PC-9 (cell line): Measurements from ENCODE around the gene STYXL2. TPM values are rescaled to one million over a fixed set of nuclear protein-coding genes. Genes with fewer than 3 reads are reported as not detected.

Experiments
- BruUV-seq: library from RNA; stranded (reverse); fragments of 400-500 nt; replicated peaks from 2 replicates; lab custom pipeline; 2021; lab: Mats Ljungman, UMichigan
- CTCF ChIA-PET: fragments of 300-600 bp; sonication (Branson Sonifier 250); formaldehyde crosslinking; loops from one replicate; lab custom pipeline; 2022; ENCODE audit warnings: antibody characterized with exemption; lab: Charles Lee
- POLR2A ChIA-PET: fragments of 300-600 bp; sonication (Branson Sonifier 250); formaldehyde crosslinking; loops from one replicate; lab custom pipeline; 2022; ENCODE audit warnings: antibody characterized with exemption; ENCODE audit not compliant: unreplicated experiment; lab: Charles Lee
- DNase-seq, 2 experiments: peaks; one replicate each; pipeline versions ENCODE4 v3.0.0 to v3.0.0-alpha.2; 2015 to 2022; ENCODE audit warnings: mixed read lengths in 1 of 2
- H2AFZ ChIP-seq: fragments of 200-600 bp; sonication (generic); 2 replicates; pipeline ENCODE4 v1.8.1; 2017; ENCODE audit warnings: antibody characterized with exemption
- H3F3A ChIP-seq: fragments of 200-600 bp; sonication (generic); 2 replicates; pipeline ENCODE4 v1.8.1; 2017; ENCODE audit warnings: antibody characterized with exemption, mild to moderate bottlenecking, low read depth; ENCODE audit not compliant: insufficient read depth
- H3K27ac ChIP-seq: fragments of 200-600 bp; sonication (generic); 2 replicates; pipeline ENCODE4 v1.6.1; 2016; ENCODE audit warnings: mixed run types
- H3K27me3 ChIP-seq: fragments of 200-600 bp; sonication (generic); 2 replicates; pipeline ENCODE4 v1.6.1; 2016; ENCODE audit warnings: low read depth, mixed run types; ENCODE audit not compliant: insufficient read depth
- H3K36me3 ChIP-seq: fragments of 200-600 bp; sonication (generic); 2 replicates; pipeline ENCODE4 v1.6.1; 2016; ENCODE audit warnings: low read depth, mixed run types
- H3K4me1 ChIP-seq: fragments of 200-600 bp; sonication (generic); replicated peaks from 2 replicates; pipeline ENCODE4 v1.6.1; 2016; ENCODE audit warnings: mixed run types; ENCODE audit not compliant: insufficient read depth
- H3K4me2 ChIP-seq: fragments of 200-600 bp; sonication (generic); 2 replicates; pipeline ENCODE4 v1.6.1; 2017; ENCODE audit warnings: mixed run types
- H3K4me3 ChIP-seq: fragments of 200-600 bp; sonication (generic); 2 replicates; pipeline ENCODE4 v1.6.1; 2016; ENCODE audit warnings: mixed run types
- H3K79me2 ChIP-seq: fragments of 200-600 bp; sonication (generic); 2 replicates; pipeline ENCODE4 v1.6.1; 2017; ENCODE audit warnings: low read depth, mixed run types
- H3K9me2 ChIP-seq: fragments of 200-600 bp; sonication (generic); 2 replicates; pipeline ENCODE4 v1.8.1; 2017; ENCODE audit warnings: mild to moderate bottlenecking; ENCODE audit not compliant: insufficient read depth
- H3K9me3 ChIP-seq: fragments of 200-600 bp; sonication (generic); 2 replicates; pipeline ENCODE4 v1.8.1; 2016; ENCODE audit warnings: low read depth; ENCODE audit not compliant: insufficient read depth
- H4K20me1 ChIP-seq: fragments of 200-600 bp; sonication (generic); 2 replicates; pipeline ENCODE4 v1.8.1; 2017; ENCODE audit not compliant: insufficient read depth
- CTCF ChIP-seq: fragments of 200-600 bp; sonication (generic); conservative IDR thresholded peaks from 2 replicates; pipeline ENCODE4 v1.6.1; 2017; ENCODE audit warnings: mixed run types, antibody characterized with exemption, mild to moderate bottlenecking, moderate library complexity
- EZH2 ChIP-seq: fragments of 200-600 bp; sonication (generic); IDR thresholded peaks from 2 replicates; pipeline ENCODE4 v1.8.0; 2017; ENCODE audit warnings: antibody characterized with exemption, low read depth
- intact Hi-C: fragments of 100-400 bp; cut with micrococcal nuclease; formaldehyde crosslinking; loops from one replicate; pipeline ENCODE4 v1.10.0; 2022; ENCODE audit not compliant: unreplicated experiment
- total RNA-seq: library from RNA; stranded (reverse); gene quantifications from 2 replicates; pipeline ENCODE4 v1.2.3, GENCODE V29; 2021

Gene STYXL2
- total RNA-seq, 1 experiment from 2014 or later, result not detected

GRCh38 chr1:167121375-167122120 is 27.7 kb downstream of the STYXL2 start:
- intact Hi-C loops, result loop anchor here (1.0 to 10.0 kb wide), 4 partner anchors 39 to 267 kb away; partner anchors contain the start of gene POU2F1
- CTCF ChIA-PET, result interaction anchor here (2.1 kb wide), 1 partner anchor 99 kb away, joined by 11 read pairs; the partner anchor contains the start of gene POU2F1
- peak overlapping the region; percentile 93 for H2AFZ ChIP-seq

GRCh38 chr1:167122121-167122480 is 28.2 kb downstream of the STYXL2 start:
- Histone ChIP-seq H4K20me1 (no peaks in the 10 kb centered on the region), H3K27me3 (no peaks in the 10 kb centered on the region), H3K27ac (peak overlapping the region; percentile 59), H3K4me1 (peaks cover 18% of the 10 kb centered on the region; the same call in 1 of the 2 replicates), H3K4me3 (0 out of 2 replicates have a peak overlapping the region, but pooled peaks have one; percentile 91), H2AFZ (peak overlapping the region; percentile 93; the same call in 1 of the 2 replicates), H3K79me2 (no peaks in the 10 kb centered on the region), H3K36me3 (no peaks in the 10 kb centered on the region), H3K4me2 (peak overlapping the region; percentile 93), H3K9me3 (no peaks in the 10 kb centered on the region), H3K9me2 (no peaks in the 10 kb centered on the region), H3F3A (peaks cover 16% of the 10 kb centered on the region; the same call in 1 of the 2 replicates)
- ChIA-PET CTCF (interaction anchor here (2.1 kb wide), 1 partner anchor 98 kb away, joined by 11 read pairs; the partner anchor contains the start of gene POU2F1), POLR2A (no interaction called here)
- no TSS peak for BruUV-seq
- no peak for DNase-seq
- intact Hi-C loops, result loop anchor here (5.0 to 10.0 kb wide), 2 partner anchors 40 to 267 kb away; no protein-coding TSS in a partner anchor
- TF ChIP-seq CTCF (no peak), EZH2 (no peak)

More at GRCh38 chr1:167121375-167122120, 27.7 kb downstream of the STYXL2 start:
- no peaks in the 10 kb centered on the region for H4K20me1 ChIP-seq
- POLR2A ChIA-PET, result interaction anchor here (0.7 kb wide), 1 partner anchor 99 kb away, joined by 4 read pairs; the partner anchor contains the start of gene POU2F1
- H3K36me3 ChIP-seq, result no peaks in the 10 kb centered on the region
- no peaks in the 10 kb centered on the region; the same call in 1 of the 2 replicates for H3K9me3 ChIP-seq
- peak overlapping the region; percentile 91 for H3K4me3 ChIP-seq
- H3F3A ChIP-seq, result peaks cover 16% of the 10 kb centered on the region; the same call in 1 of the 2 replicates
- peak overlapping the region; percentile 59 for H3K27ac ChIP-seq
- no peaks in the 10 kb centered on the region for H3K79me2 ChIP-seq
- peak overlapping the region; percentile 93 for H3K4me2 ChIP-seq
- DNase-seq, result peak; percentile 76 to 88
- H3K4me1 ChIP-seq, result peaks cover 18% of the 10 kb centered on the region; the same call in 1 of the 2 replicates
- H3K27me3 ChIP-seq, result no peaks in the 10 kb centered on the region
- no peaks in the 10 kb centered on the region for H3K9me2 ChIP-seq
- BruUV-seq, result no TSS peak
- TF ChIP-seq EZH2 (no peak), CTCF (no peak)

- no peak overlapping the region for H3K27ac ChIP-seq
- no peaks in the 10 kb centered on the region for H3K27me3 ChIP-seq
- no peaks in the 10 kb centered on the region for H3K9me3 ChIP-seq
- H3K36me3 ChIP-seq, result no peaks in the 10 kb centered on the region
- H2AFZ ChIP-seq, result no peak overlapping the region
- TF ChIP-seq CTCF, result no peak
- TF ChIP-seq EZH2, result no peak
- H3K9me2 ChIP-seq, result no peaks in the 10 kb centered on the region
- H3K4me3 ChIP-seq, result no peak overlapping the region
- no TSS peak for BruUV-seq
- peak in 1 of 2 experiments; percentile 31 for DNase-seq
- no peak overlapping the region for H3K4me2 ChIP-seq
- intact Hi-C loops, result loop anchor here (5.0 to 10.0 kb wide), 2 partner anchors 40 to 268 kb away; no protein-coding TSS in a partner anchor
- H4K20me1 ChIP-seq, result no peaks in the 10 kb centered on the region
- POLR2A ChIA-PET, result interaction anchor here (0.7 kb wide), 1 partner anchor 98 kb away, joined by 7 read pairs; the partner anchor contains the start of gene POU2F1
- peaks cover 18% of the 10 kb centered on the region; the same call in 1 of the 2 replicates for H3K4me1 ChIP-seq
- H3F3A ChIP-seq, result peaks cover 16% of the 10 kb centered on the region; the same call in 1 of the 2 replicates
- H3K79me2 ChIP-seq, result no peaks in the 10 kb centered on the region
- CTCF ChIA-PET, result no interaction called here
Observed at GRCh38 chr1:167122568-167122967, 28.7 kb downstream of the STYXL2 start.
